Fibroblast of lung (primary cell): ENCODE measurements around the gene REC114.

Experiments
- EZH2 ChIP-seq: IDR thresholded peaks from 2 replicates; pipeline ENCODE4 v1.5.1; 2012; ENCODE audit warnings: low read length, control low read depth, mild to moderate bottlenecking; ENCODE audit errors: missing control alignments
- TF ChIP-seq, protein P1 (sequence below), 2 donors: IDR thresholded peaks in 1 of 2; conservative IDR thresholded peaks in 1 of 2; 1 replicate in 1 of 2; 2 replicates in 1 of 2; pipeline ENCODE4 v1.5.1; 2011 to 2012; ENCODE audit warnings: low read length in 2 of 2, control low read depth in 1 of 2, inconsistent platforms in 1 of 2, low read depth in 1 of 2, mild to moderate bottlenecking in 1 of 2

DNA sequence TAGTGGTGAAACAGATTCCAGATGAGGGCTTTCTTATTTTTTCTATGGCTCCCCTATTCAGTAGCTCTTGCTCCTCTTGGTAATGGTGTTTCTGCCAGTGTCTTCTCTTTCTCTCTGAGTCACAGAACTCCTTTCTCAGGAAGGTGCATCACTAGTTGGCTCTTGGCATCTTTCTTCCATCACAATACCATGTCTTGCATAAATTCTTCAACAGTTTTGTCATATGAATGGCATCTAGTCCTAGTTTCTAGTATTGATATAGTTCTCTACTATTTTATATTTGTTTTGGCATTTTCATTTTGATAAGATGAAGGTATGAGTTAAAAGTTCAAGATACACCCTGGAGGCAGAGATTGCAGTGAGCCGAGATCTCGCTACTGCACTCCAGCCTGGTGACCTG is 51.0 kb downstream of the REC114 start:
- no peak for TF ChIP-seq EZH2
- TF ChIP-seq, protein P1, sequence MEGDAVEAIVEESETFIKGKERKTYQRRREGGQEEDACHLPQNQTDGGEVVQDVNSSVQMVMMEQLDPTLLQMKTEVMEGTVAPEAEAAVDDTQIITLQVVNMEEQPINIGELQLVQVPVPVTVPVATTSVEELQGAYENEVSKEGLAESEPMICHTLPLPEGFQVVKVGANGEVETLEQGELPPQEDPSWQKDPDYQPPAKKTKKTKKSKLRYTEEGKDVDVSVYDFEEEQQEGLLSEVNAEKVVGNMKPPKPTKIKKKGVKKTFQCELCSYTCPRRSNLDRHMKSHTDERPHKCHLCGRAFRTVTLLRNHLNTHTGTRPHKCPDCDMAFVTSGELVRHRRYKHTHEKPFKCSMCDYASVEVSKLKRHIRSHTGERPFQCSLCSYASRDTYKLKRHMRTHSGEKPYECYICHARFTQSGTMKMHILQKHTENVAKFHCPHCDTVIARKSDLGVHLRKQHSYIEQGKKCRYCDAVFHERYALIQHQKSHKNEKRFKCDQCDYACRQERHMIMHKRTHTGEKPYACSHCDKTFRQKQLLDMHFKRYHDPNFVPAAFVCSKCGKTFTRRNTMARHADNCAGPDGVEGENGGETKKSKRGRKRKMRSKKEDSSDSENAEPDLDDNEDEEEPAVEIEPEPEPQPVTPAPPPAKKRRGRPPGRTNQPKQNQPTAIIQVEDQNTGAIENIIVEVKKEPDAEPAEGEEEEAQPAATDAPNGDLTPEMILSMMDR (conservative IDR thresholded peaks at IDR 0.05 in 1 of 2, IDR thresholded peaks at IDR 0.05 in 1 of 2; ENCODE audit: low read depth in 1 of 2, low read length in 2 of 2), result no peak
